Hepatocyte (in vitro differentiated cells): ENCODE results near the gene SIX6.

Source experiments
- EZH2 ChIP-seq: fragments of 200-600 bp; sonication (generic); IDR thresholded peaks from 2 replicates; pipeline ENCODE4 v1.6.1; 2016; ENCODE audit warnings: antibody characterized with exemption, mild to moderate bottlenecking, borderline replicate concordance
- EZH2phosphoT487 ChIP-seq: fragments of 200-600 bp; sonication (generic); IDR thresholded peaks from one replicate; pipeline ENCODE4 v1.6.1; 2018; ENCODE audit warnings: antibody characterized with exemption, mild to moderate bottlenecking, low read depth, moderate library complexity; ENCODE audit not compliant: unreplicated experiment, severe bottlenecking
- TF ChIP-seq, protein P1 (sequence below): fragments of 200-600 bp; sonication (generic); IDR thresholded peaks from 2 replicates; pipeline ENCODE4 v1.5.1; 2016; ENCODE audit warnings: antibody characterized with exemption, mild to moderate bottlenecking; ENCODE audit not compliant: poor library complexity

DNA sequence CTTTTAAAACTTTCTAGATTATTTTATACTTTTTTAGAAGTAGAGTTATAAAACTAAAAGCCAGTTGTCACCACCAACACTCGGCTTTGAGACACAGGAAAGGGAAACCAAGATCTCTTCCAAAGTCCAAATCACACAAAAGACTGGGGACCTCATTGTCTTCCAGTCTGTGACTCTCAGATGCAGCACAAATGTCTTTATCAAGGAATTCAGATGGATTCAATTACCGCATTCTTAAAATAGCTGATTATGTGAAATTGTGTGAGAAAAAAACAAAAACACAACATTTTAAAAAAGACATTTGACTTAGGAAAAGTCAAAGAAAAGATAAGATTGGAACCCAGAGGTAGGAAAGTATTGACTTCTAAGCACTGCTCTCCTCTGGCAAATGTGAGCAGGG lies 3.5 kb upstream of the SIX6 start:
- TF ChIP-seq, protein P1, sequence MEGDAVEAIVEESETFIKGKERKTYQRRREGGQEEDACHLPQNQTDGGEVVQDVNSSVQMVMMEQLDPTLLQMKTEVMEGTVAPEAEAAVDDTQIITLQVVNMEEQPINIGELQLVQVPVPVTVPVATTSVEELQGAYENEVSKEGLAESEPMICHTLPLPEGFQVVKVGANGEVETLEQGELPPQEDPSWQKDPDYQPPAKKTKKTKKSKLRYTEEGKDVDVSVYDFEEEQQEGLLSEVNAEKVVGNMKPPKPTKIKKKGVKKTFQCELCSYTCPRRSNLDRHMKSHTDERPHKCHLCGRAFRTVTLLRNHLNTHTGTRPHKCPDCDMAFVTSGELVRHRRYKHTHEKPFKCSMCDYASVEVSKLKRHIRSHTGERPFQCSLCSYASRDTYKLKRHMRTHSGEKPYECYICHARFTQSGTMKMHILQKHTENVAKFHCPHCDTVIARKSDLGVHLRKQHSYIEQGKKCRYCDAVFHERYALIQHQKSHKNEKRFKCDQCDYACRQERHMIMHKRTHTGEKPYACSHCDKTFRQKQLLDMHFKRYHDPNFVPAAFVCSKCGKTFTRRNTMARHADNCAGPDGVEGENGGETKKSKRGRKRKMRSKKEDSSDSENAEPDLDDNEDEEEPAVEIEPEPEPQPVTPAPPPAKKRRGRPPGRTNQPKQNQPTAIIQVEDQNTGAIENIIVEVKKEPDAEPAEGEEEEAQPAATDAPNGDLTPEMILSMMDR, result no peak
- TF ChIP-seq EZH2 (no peak), EZH2phosphoT487 (no peak)
